GM19238 (cell line): ENCODE measurements around the gene CDCA4.

Experiments used
- DNase-seq: peaks from one replicate; pipeline ENCODE4 v3.0.0; 2011; ENCODE audit warnings: low spot score; ENCODE audit not compliant: insufficient read length

The CDCA4 gene

DNA sequence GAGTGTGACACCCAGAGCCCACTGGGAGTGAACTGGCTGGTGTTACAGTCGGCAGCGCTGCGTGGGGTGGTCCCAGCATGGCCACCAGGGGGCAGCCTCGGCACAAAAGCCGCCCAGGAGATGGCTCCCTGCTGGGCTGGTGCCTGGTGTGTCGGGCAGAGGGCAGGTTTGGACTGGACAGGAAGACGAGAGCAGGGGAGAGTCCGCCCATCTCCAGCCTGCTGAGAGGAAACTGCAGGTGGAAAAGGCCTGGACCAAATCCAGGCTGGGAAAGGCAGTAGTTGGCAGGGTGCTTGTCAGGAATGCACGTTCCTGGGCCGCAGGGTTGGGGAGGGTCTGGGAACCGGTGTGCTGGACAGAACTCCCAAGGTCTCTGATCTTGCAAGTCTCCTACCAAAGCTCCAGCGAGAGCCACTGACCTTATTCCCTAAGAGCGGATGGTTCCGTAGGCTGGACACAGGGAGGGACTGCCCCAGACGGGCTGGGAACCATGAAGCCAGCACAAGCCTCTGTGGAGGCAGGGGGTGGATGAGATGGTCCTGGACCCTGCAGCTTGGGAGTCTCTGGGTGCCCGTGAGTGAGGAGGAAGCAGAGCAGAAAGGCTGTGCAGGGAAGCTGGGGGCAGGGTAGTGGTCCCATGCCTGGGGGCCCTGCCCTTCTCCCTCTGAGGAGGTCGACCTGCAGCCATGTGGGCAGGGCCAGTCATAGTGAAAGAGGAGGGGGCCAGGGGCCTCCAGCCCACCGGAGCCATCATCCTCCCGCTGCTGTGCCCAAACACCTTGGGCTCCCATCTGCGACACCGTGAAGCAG, 44.5 kb downstream of the CDCA4 start:
- DNase-seq = peak; percentile 77

DNA sequence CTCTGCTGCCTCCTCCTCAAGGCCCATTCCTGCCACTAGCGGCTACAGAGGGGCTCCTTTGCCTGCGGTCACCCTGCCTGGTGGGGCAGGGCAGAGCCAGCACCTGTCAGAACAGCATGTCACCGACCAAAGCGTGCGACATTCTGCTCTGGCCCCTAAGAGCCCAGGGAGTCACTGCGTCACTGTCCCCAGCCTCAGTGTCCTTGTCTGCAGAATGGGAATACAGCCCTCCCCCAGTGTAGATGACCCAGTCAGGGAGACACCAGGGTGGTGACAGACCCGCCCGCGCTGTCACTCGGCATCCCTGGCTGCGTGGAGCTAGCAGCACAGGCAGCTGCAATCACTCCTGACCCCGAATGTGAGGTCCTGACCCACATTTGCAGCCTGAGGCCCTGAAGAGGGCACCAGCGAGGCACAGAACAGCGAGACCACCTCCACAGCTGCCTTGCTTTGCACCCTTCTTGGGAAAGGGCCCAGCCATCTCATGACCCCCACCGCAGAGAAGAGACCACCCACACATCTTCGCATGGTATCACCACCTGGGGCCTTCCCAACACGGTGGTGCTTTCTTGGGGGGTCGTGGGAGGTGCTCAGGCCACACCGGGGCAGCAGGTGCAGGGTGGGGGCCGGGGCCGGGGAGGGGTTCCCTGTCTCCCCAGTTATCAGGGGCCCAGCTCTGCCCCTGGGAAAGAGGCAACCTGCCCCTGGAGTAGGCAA, 45.2 kb downstream of the CDCA4 start:
- no peak for DNase-seq

DNA sequence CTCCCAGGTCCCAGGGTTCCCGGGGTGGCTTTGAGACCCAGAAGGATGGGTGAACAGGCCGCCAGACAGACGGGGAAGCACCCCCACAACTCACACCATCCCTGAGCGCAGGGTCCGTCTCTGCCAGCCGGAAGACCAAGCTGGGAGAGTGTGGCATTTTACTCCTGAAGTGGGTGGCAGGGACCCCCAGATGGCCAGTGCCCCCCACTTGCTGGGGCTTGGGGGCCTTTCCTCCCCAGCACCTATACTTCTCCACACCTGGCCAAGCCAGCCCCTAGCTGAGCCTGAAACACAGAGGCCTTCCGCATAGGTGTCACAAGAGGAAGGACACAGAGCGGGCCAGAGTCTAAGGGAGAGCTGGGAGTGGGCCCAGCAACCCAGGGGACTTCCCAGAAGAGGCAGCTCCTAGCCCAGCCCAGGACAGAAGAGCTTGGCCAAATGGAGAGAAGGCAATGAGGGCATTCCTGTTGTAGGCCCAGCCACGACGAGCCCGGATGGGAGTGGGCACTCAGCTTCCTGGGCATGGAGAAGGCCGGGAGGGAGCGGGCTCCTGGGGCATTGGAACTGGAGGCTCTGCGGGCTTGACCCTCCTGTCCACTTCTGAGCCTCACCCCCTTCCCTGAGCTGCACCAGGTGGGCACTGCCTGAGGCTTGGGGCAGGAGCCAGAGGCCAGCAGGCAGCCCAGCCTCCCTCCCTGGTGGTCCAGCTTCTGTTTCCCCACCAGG, 46.1 kb downstream of the CDCA4 start:
- DNase-seq = no peak

DNA sequence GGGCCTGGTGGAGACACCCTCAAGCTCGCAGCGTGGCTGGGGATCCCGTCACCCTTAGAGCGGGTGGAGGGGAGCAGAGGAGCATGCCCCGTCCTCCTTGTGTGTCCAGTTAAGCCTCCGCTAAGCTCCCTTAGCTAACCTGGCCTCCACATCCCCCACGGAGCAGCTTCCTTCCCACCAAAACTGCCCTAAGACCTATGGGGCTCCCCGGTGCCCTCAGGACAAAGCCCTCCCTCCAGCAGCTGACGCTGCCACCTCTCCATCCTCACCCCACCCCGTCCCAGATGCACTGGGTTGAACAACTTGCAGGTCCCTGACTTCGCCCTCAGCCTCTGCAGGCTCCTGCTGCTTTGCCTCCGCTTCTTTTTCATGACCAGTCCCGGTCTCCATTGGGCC, 46.7 kb downstream of the CDCA4 start:
- DNase-seq = no peak

DNA sequence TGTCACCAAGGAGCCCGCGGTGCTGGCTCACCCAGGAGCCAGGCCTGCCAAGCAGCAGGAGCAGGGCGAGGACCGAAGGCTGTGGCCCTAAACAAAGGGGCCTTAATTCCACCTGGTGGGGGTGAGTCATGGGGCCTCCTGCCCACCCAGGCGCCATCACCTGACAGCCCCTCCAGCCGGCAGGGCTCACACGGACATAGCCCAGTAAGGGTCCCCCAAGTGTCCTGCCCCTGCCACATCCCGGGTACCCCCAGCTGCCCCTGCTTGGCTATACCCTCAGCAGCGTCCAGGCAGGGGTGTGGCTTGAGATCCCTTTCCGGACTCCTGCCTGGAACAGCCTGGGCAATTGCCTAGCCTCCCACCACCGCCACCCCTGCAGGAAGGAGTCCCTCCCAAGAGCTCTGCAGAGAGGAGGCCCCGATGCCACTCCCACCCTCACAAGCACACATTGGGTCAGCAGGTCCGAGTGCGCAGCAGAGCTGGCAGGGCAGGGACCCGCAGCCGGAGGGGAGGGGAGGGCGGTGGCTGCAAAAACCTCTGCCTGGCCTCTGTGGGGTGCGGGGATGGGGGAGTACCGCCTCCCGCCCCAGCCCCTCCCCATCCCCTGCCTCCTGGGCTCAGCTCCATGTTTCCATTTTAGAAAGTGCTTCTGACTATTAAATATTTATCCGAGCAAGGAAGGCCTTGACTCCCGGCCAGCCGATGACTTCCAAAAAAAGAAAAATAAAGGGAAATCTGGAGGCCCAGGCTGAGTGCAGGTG, 47.3 kb downstream of the CDCA4 start:
- no peak for DNase-seq

DNA sequence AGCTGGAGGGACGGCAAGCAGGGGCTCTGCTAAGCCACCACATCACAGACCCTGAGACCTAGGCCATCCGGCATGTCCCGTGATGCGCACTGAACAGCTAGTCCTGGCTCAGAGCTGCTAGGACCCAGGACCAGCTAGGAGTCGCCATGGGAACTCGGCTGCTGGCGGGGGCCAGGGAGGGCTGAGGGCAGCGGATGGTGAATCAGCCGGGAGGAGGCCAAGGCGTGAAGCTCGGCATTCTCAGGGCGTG, 47.8 kb downstream of the CDCA4 start:
- DNase-seq = no peak

DNA sequence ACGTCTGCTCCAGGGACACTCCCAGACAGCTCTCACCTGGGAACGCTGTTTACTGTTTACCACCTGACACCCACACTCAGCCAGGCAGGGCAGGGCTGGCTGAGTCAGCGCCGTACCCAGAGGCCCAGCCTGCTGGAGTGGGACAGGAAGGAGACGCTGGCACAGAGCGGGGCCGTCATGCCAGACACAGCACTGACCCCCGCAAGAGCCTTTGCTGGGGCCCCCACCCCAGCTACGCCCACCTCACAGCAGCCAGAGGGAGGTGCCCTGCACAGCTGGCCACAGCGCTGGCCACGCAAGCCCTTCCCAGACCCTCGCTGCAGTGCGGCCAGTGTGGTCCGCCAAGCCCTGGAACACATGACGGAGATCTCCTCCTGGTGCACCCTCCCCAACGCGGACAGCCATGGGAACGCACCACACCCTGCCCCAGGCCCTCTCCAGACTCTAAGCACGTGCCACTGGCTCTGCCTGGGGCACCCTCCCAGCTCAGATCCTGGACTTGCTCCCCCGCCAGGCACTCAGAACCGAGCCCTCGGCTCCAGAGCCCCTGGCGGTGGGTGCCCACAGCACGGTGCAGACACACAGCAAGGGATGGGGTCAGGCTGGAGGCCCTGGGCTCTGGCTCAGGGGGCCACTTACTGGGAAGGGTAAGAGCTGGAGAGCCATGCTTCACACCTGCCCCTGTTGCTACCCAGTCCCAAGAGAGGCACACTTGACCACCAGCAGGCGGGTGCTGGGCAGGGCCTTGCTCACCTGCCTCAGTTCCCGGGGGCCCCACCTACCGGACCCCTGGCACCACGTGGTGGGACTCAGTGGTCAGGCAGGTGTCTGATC, 48.4 kb downstream of the CDCA4 start:
- DNase-seq = no peak

DNA sequence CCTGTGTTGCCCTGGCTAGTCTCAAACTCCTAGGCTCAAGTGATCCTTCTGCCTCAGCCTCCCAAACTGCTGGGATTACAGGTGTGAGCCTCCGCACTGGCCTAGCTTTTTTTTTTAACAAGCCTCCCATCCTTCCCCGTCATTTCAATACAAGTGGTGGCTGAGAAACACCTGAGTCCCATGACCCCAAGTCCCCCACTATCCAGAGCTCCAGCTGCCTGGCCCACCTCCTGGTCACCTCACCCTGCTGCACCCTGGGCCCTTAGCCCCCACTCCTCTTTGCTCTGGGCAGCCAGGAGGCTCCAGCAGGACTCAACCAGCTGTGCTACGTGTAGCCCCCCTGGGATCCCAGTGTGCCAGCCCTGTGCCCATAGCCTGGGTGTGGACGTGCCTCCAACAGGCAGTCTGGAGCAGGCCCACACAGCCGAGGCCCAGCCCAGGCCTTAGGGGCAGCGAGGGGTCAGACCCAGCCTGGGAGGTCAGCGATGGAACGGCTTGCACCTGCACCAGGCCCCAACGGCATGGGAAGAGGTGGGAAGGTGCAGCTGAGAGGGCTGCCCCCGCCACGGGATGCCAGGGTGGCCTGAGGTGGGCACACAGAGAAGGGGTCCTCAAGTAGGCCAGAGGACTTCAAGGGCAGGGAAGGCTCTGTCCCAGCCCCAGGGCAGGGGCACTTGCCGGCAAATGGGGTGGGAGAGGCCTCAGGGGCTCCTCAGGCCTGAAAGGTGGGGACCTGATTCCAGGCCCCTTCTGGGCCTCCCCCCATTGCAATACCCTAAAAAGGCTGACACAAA, 49.2 kb downstream of the CDCA4 start:
- DNase-seq = no peak

DNA sequence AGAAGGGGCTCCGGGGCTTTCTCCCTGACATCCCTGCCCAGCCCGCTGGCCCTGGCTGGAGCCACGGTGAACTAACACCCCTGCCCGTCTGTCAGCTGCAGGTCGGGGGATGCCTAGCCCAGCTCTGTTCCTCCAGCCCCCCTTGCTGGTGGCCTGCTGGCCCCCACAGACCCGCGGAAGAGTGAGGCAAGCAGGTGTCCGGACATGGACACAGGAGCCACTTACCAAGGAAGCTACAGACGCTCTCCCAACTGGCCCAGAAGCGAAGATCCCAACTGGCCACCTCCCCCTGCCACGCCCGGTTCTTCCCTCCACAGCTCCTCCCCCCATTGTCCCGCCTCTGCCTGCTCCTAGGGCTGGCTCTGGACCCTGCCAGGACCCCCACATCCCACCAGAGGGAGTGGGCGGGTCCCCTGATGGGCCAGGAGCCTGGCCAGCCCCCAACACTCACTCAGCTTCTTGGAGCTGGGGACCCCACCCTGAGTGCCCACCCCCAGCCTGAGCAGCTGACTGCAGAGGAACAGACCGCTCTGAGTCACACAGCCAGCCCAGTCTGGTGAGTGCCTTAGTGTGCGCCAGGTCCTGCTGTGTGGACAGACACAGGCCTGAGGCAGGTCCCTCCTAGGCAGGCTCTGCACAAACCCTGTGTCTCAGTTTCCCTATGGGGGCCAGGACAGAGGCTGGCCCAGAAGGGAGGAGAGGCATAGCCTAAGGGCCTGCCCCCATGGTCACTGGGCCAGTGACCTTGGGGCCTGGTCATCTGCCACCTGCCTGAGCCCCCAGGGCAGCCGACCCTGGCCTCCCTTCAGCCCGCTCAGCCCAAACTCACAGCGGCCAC, 50.4 kb downstream of the CDCA4 start:
- DNase-seq = no peak

DNA sequence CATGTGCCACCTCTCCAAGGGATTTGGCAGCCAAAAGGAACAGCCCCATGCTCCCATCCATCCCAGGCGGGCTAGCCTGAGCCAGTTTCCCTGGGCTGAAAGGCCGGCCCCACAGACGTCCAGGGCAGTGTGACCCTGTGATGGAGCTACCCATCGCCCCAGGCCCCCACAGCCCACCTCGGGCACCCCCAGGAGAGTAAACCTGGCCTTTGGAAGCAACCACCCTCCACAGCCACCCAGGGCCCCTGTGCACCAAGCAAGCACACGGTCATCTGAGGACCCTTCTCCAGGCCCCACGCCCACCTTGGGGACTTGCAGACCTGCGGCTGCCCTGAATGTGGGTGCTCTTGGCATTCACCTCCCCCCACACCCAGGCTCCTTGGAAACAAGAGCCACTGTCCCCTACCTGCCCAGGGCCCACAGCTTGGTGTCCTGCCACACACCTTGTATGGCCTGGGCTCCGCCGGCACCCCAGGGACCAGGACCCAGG, 51.1 kb downstream of the CDCA4 start:
- DNase-seq = no peak

DNA sequence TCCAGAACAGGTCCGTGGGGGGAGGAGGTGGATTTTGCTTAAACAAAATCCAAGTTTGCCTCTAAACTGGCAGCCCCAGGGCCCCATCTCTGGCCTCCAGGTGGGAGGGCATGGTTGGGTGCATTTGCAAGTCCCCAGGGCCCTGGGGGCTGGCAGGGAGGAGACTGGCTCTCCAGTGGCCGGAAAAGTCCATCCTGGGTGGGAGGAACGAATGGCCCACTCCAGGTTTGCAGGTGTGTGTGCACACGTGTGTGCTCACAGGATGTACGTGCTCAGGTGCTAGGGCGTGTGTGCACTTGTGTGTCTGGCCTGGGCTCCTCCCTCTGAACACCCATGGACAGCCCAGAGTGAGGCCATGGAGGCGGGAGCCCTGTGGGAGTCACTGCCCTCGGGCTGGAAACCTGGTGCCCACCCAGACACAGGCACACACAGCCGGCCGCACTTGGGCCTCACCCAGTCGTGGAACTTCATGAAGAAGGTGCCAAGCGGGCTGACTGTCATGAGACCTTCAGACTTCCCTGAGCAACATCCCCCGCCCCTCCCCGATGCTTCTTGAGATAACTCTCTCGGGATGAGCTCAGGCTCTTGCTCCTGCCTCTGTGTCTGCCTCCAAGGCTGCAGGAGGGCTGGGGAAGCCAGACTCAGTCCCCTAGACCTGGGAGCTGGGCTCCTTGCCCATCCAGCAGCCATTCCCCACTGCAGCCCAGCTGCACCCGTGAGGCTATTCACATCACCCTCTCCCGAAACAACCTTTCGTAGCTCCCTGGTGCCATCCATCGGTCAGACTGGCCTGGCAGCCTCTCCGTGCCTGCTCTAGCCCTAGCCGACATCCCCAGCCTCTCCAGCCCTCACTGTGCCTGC, 52.1 kb downstream of the CDCA4 start:
- no peak for DNase-seq

DNA sequence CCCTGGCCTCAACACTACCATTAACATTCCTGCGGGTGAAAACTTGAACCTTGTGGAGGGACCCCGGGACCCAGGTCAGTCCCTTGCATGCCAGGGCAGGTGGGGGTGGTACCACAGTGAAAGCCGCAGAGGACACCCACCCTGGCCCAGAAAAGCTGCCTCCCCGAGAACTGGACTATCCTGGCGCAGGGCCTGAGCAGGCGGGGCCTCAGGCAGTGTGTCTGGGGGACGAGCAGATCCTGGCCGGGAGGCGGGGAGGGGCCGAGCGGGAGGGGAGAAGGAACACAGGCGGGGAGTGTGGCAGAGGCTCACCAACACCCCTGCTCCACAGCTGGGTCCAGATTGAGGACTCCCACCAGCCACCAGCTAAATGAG, 52.7 kb downstream of the CDCA4 start:
- no peak for DNase-seq

DNA sequence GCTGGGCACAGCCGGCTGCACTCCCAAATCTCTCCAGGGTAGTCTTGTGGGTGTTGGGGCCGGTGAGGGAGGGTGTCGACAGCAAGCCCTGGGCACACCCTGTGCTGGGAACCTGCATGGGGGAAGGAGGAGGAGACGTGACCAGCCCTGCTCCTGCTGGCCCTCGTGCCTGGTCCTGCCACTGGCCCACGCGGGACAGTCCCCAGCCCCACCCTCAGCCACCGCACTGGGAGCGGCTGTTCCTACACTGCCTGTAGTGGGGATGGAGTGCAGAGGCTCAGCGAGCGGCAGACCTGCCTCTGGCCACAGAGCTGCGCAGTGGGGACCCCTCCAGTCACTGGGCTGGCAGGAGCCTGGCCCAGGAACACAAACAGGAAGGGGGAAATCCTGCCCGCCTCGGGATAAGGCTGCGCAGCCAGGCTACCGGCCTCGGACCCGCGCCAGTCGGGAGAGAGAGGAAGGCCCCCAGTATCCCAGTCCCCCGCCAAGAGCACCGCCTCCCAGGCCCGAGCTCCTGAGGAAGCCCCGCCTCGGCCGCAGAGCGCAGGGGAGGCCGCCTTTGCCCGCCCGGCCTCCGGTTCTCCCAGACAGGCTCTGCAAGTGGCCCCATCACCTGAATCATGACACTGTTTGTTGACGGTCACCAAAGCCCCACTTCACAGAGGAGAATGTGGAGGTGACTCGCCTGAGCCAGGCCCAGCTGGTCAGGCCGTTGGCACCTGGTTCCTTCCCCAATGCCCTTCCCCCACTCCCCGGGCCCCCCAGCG, 53.3 kb downstream of the CDCA4 start:
- DNase-seq = no peak

DNA sequence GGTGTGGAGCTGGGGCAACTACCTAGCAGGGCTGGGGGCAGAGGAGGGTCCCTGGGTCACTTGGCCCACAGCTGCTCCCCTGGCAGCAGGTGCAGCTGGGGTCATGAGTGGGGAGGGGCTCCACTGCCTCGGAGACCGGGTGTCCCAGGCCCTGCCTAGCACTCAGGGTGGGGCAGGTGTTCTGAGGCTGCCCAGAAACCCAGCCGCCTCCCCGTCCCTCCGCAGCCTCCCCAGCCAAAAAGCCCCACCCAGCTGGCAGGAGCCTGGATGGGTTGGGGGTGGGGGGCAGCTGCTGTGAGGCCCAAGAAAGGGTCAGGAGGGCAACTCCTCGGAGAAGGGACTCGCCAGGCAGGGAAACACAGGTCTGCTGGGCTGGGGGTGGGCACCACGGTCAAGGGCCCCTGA, 53.9 kb downstream of the CDCA4 start:
- no peak for DNase-seq

DNA sequence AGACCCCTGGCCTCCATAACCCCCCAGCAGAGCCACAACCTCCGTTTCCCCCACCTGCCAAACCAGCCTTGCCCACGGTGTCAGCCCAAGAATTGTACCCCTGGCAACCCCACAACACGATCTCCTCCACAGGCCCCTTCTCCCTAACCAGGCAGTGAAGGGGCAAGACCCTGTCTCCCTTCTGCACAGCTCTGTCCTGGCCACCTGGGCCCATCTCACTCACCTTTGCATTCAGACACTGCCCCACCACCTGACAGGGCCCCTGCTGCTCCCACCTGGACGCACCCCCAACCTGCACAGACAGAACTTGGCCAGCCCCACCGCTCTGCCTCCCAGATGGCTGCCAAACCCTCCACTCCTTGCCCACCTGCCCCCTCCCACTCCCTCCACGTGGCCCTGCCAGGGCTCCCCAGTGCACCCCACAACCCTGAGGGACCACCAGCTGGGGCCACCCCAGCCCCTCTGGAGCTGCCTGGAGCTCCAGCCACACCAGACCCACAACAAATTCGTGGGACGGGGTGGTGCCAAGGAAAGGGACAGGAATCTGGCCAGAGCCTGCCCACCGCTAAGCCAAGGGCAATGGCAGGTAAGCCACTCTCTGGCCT, 54.5 kb downstream of the CDCA4 start:
- no peak for DNase-seq

DNA sequence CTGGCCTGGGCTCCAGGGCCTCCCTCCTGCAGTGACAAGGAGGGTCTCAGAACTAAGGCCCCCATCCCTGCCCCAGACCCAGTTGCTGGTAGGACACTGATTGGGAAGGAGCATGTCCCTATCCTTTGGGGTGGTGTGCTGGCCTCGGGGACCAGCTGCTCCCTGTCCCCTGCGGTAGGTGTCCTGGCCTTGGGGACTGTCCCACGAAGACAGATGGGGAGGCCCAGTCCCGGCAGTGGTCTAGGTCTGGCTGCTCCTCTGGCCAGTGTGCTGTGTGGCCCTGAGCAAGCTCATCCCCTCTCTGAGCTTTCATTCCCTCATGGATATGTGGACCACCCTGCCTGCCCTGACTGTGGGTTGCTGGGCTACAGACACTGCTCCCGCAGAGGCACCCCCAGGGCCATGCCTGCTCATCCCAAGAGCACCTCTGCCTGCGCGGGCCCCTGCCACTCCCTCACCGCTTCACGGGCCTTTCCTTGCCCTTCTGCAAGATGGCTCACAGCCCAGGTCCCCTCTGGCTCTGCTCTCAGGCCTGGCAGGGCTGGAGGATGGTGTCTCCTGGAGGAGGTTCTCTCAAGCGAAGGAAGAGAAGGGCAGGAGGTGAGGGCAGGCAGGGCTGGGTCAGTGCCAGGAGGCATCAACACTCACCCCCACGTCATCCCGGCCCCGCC, 55.2 kb downstream of the CDCA4 start:
- no peak for DNase-seq
